ENCODE results near the gene BICRA. TPM values are rescaled to one million over a fixed set of nuclear protein-coding genes. Genes with fewer than 3 reads are reported as not detected.

BICRA gene
- total RNA-seq, 1 donor from 2014 or later: 18.3 TPM

GRCh38 chr19:47729468-47729798 is 120.5 kb downstream of the BICRA start:
- Histone ChIP-seq H3K27ac (peak overlapping the region; percentile 88), H3K4me1 (peaks cover 61% of the 10 kb centered on the region), H3K9me3 (no peaks in the 10 kb centered on the region), H3K36me3 (peaks cover 65% of the 10 kb centered on the region), H3K27me3 (ENCODE audit: low read depth) (no peaks in the 10 kb centered on the region), H3K4me3 (peak overlapping the region; percentile 49)
- intact Hi-C loops (cut with DNase I): no loop called here
- peak; percentile 93 for ATAC-seq
- TF ChIP-seq, protein P1, sequence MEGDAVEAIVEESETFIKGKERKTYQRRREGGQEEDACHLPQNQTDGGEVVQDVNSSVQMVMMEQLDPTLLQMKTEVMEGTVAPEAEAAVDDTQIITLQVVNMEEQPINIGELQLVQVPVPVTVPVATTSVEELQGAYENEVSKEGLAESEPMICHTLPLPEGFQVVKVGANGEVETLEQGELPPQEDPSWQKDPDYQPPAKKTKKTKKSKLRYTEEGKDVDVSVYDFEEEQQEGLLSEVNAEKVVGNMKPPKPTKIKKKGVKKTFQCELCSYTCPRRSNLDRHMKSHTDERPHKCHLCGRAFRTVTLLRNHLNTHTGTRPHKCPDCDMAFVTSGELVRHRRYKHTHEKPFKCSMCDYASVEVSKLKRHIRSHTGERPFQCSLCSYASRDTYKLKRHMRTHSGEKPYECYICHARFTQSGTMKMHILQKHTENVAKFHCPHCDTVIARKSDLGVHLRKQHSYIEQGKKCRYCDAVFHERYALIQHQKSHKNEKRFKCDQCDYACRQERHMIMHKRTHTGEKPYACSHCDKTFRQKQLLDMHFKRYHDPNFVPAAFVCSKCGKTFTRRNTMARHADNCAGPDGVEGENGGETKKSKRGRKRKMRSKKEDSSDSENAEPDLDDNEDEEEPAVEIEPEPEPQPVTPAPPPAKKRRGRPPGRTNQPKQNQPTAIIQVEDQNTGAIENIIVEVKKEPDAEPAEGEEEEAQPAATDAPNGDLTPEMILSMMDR (IDR thresholded peaks at IDR 0.05): no peak
- peak; percentile 83 for DNase-seq

DNA sequence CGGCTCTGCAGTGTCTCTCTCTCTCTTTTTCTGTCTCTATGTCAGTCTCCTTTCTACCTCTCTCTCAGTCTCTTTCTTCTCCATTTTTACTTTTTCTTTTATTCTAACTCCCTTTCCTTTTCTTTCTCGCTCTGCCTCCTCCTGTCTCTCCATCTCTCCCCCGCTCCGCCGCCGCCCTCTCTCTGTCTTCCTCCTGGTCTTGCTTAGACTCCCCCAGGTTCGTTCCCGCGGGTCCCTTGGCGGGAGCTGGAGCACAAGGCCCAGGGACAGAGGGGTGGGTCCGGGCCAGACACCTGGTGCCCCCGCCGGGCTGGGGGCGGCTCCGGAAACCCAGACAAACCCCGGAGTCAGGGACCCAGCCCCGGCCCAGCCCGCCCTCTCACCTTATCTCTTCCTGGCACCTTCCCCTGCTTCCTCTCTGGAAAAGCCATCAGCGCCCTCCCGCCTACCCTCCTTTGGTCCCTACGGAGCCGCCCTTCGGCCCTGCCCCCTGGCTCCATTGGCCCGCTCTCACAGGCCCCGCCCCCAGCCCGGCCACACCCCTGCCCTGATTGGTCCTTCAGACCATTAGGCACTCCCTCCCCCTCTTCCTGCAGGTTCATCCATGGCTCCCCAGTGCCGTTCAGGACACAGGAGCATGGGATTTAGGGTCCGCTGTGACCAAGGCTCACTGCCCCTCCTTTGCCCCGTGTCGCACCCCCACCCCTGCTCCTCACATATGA is 121.0 kb downstream of the BICRA start:
- intact Hi-C loops (cut with DNase I): no loop called here
- peak overlapping the region; percentile 49 for H3K4me3 ChIP-seq
- H3K4me1 ChIP-seq: peaks cover 56% of the 10 kb centered on the region
- ATAC-seq (peak; percentile 87 to 91), DNase-seq (peak; percentile 89)
- TF ChIP-seq, protein P1 (IDR thresholded peaks at IDR 0.05): no peak
- H3K27me3 ChIP-seq (ENCODE audit: low read depth): no peaks in the 10 kb centered on the region
- H3K27ac ChIP-seq: peak overlapping the region; percentile 88
- no peaks in the 10 kb centered on the region for H3K9me3 ChIP-seq
- H3K36me3 ChIP-seq: peaks cover 69% of the 10 kb centered on the region

GRCh38 chr19:47730521-47730889 is 121.6 kb downstream of the BICRA start:
- DNase-seq (no peak), ATAC-seq (no peak)
- H3K4me3 ChIP-seq: no peak overlapping the region
- TF ChIP-seq, protein P1 (IDR thresholded peaks at IDR 0.05): no peak
- H3K4me1 ChIP-seq: peaks cover 53% of the 10 kb centered on the region
- H3K27me3 ChIP-seq (ENCODE audit: low read depth): no peaks in the 10 kb centered on the region
- peak overlapping the region; percentile 88 for H3K27ac ChIP-seq
- intact Hi-C loops (cut with DNase I): no loop called here
- no peaks in the 10 kb centered on the region for H3K9me3 ChIP-seq
- H3K36me3 ChIP-seq: peaks cover 73% of the 10 kb centered on the region

DNA sequence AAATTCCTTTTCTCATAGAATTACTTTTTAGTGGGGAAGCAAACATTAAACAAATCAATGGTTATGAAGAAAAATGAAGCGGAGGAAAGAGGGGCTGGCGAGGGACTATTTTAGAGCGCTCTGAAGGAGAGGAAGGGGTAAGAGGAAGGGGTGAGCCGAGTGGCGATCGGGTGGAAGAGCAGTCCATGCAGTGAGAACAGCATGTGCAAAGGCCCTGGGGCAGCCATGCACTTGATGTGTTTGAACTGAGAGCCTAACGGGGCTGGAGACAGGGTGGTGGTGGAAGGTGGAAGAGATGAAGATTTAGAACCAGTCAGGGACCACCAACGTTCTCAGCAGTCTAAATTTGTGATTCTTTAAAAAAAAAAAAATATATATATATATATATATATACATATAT is 122.0 kb downstream of the BICRA start:
- peaks cover 73% of the 10 kb centered on the region for H3K36me3 ChIP-seq
- TF ChIP-seq, protein P1 (IDR thresholded peaks at IDR 0.05): no peak
- intact Hi-C loops (cut with DNase I): no loop called here
- ATAC-seq: no peak
- H3K27ac ChIP-seq: peak overlapping the region; percentile 88
- DNase-seq: no peak
- H3K4me3 ChIP-seq: no peak overlapping the region
- no peaks in the 10 kb centered on the region for H3K9me3 ChIP-seq
- no peaks in the 10 kb centered on the region for H3K27me3 ChIP-seq (ENCODE audit: low read depth)
- H3K4me1 ChIP-seq: peaks cover 49% of the 10 kb centered on the region

GRCh38 chr19:47735131-47735530 is 126.2 kb downstream of the BICRA start:
- Histone ChIP-seq H3K27ac (peak overlapping the region; percentile 18), H3K36me3 (peaks cover 84% of the 10 kb centered on the region)
- TF ChIP-seq, protein P1 (IDR thresholded peaks at IDR 0.05): no peak

More at GRCh38 chr19:47735131-47735530, 126.2 kb downstream of the BICRA start:
- ATAC-seq (peak; percentile 40 to 50), DNase-seq (no peak)
- no peak overlapping the region for H3K4me3 ChIP-seq
- intact Hi-C loops (cut with DNase I): no loop called here
- H3K9me3 ChIP-seq: no peaks in the 10 kb centered on the region
- no peaks in the 10 kb centered on the region for H3K27me3 ChIP-seq (ENCODE audit: low read depth)
- peaks cover 8% of the 10 kb centered on the region for H3K4me1 ChIP-seq

All from lower lobe of right lung (tissue), 2 donors.